ENCODE measurements around the gene FBRS. TPM values are rescaled to one million over a fixed set of nuclear protein-coding genes. Genes with fewer than 3 reads are reported as not detected.

The FBRS gene
- total and polyA plus RNA-seq, 2 of the 13 experiments (the other 11 are each of a cell fraction or from before 2014, with no cell fraction given): 13.7 to 16.2 TPM

DNA sequence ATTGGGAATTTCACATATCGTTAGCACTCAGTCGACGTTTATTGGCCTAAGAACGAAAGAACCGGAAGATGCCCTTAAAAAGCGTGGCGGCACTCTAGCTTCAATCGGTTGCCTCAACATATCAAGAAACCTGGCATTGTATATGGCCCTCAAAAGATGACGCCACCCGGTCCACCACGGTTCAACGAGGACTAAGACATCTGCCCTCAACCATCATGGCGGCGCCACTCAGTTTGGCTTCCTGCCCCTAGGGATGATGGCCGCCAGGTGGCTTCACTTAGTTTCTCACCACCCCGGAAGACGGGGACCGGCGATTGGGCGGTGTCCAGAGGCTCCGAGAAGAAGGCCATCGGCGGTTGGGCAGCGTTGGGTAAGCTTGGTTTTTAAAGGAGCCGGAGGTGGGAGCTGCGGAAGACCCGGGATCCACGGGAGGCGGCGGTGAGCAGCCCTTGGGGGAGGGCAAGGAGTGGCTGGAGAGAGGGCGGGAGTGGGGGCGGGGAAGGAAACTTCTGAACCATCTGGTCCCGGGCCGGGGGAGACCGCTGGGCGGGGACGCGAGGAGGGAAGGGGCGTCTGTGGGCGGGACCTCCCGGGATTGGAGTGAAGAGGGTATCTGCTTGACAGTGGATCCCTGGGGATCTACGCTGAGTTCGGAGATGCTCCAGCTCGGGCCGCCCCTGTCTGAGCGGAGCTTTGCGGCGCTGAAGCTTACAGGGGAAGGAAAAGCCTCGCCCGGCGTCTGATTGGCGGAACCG is 7.7 kb upstream of the FBRS start, which contains the start of gene PRR14 (continued):
- TF ChIP-seq, protein P1, sequence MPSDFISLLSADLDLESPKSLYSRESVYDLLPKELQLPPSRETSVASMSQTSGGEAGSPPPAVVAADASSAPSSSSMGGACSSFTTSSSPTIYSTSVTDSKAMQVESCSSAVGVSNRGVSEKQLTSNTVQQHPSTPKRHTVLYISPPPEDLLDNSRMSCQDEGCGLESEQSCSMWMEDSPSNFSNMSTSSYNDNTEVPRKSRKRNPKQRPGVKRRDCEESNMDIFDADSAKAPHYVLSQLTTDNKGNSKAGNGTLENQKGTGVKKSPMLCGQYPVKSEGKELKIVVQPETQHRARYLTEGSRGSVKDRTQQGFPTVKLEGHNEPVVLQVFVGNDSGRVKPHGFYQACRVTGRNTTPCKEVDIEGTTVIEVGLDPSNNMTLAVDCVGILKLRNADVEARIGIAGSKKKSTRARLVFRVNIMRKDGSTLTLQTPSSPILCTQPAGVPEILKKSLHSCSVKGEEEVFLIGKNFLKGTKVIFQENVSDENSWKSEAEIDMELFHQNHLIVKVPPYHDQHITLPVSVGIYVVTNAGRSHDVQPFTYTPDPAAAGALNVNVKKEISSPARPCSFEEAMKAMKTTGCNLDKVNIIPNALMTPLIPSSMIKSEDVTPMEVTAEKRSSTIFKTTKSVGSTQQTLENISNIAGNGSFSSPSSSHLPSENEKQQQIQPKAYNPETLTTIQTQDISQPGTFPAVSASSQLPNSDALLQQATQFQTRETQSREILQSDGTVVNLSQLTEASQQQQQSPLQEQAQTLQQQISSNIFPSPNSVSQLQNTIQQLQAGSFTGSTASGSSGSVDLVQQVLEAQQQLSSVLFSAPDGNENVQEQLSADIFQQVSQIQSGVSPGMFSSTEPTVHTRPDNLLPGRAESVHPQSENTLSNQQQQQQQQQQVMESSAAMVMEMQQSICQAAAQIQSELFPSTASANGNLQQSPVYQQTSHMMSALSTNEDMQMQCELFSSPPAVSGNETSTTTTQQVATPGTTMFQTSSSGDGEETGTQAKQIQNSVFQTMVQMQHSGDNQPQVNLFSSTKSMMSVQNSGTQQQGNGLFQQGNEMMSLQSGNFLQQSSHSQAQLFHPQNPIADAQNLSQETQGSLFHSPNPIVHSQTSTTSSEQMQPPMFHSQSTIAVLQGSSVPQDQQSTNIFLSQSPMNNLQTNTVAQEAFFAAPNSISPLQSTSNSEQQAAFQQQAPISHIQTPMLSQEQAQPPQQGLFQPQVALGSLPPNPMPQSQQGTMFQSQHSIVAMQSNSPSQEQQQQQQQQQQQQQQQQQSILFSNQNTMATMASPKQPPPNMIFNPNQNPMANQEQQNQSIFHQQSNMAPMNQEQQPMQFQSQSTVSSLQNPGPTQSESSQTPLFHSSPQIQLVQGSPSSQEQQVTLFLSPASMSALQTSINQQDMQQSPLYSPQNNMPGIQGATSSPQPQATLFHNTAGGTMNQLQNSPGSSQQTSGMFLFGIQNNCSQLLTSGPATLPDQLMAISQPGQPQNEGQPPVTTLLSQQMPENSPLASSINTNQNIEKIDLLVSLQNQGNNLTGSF (CRISPR knock-in tag; IDR thresholded peaks at IDR 0.05): no peak
- TF ChIP-seq, protein P2, sequence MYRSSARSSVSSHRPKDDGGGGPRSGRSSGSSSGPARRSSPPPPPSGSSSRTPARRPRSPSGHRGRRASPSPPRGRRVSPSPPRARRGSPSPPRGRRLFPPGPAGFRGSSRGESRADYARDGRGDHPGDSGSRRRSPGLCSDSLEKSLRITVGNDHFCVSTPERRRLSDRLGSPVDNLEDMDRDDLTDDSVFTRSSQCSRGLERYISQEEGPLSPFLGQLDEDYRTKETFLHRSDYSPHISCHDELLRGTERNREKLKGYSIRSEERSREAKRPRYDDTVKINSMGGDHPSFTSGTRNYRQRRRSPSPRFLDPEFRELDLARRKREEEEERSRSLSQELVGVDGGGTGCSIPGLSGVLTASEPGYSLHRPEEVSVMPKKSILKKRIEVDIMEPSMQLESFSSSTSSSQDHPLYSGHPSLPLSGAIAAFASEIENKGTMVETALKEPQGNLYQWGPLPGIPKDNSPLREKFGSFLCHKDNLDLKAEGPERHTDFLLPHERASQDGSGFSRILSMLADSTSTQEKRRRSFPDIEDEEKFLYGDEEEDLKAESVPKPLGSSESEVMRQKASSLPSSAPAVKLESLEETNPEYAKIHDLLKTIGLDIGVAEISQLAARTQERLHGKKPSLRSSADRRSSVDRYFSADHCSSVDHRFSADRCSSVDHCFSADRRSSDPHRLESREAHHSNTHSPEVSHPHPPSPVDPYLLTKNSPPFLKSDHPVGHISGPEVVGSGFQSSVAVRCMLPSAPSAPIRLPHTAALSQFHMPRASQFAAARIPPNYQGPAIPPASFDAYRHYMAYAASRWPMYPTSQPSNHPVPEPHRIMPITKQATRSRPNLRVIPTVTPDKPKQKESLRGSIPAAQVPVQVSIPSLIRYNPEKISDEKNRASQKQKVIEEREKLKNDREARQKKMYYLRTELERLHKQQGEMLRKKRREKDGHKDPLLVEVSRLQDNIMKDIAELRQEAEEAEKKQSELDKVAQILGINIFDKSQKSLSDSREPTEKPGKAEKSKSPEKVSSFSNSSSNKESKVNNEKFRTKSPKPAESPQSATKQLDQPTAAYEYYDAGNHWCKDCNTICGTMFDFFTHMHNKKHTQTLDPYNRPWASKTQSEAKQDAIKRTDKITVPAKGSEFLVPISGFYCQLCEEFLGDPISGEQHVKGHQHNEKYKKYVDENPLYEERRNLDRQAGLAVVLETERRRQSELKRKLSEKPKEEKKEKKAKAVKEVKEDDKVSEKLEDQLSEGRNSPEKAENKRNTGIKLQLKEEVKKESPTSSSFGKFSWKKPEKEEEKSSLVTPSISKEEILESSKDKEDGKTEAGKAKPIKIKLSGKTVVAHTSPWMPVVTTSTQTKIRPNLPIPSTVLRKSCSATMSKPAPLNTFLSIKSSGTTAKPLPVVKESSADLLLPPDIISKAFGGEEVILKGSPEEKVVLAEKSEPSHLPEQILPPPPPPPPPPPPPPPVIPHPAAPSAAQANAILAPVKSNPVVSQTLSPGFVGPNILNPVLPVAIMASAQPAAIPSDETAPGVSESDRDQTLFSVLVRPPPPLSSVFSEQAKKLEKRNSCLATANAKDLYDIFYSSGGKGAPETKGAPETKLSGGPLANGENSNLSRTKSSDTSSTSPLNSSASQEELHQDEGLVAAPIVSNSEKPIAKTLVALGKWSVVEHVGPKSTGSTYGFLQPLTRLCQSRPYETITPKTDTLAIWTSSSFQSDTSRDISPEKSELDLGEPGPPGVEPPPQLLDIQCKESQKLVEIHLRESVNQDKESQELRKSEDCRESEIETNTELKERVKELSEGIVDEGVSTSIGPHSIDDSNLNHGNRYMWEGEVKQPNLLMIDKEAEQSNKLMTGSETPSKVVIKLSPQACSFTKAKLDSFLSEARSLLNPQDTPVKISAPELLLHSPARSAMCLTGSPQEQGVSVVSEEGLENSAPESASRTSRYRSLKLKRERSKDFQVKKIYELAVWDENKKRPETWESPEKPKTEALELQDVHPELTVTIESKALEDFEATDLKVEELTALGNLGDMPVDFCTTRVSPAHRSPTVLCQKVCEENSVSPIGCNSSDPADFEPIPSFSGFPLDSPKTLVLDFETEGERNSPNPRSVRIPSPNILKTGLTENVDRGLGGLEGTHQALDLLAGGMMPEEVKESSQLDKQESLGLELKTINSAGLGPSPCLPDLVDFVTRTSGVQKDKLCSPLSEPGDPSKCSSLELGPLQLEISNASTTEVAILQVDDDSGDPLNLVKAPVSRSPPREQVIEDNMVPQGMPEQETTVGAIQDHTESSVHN (CRISPR knock-in tag; IDR thresholded peaks at IDR 0.05): no peak
- TF ChIP-seq, protein P3, sequence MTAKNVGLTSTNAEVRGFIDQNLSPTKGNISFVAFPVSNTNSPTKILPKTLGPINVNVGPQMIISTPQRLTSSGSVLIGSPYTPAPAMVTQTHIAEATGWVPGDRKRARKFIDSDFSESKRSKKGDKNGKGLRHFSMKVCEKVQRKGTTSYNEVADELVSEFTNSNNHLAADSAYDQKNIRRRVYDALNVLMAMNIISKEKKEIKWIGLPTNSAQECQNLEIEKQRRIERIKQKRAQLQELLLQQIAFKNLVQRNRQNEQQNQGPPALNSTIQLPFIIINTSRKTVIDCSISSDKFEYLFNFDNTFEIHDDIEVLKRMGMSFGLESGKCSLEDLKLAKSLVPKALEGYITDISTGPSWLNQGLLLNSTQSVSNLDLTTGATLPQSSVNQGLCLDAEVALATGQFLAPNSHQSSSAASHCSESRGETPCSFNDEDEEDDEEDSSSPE (CRISPR knock-in tag; IDR thresholded peaks at IDR 0.05): peak; percentile 57; the same call in 1 of the 2 replicates
- TF ChIP-seq, protein P4, sequence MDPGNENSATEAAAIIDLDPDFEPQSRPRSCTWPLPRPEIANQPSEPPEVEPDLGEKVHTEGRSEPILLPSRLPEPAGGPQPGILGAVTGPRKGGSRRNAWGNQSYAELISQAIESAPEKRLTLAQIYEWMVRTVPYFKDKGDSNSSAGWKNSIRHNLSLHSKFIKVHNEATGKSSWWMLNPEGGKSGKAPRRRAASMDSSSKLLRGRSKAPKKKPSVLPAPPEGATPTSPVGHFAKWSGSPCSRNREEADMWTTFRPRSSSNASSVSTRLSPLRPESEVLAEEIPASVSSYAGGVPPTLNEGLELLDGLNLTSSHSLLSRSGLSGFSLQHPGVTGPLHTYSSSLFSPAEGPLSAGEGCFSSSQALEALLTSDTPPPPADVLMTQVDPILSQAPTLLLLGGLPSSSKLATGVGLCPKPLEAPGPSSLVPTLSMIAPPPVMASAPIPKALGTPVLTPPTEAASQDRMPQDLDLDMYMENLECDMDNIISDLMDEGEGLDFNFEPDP (CRISPR knock-in tag; conservative IDR thresholded peaks at IDR 0.05): no peak
- TF ChIP-seq ZNF589 (CRISPR knock-in tag; conservative IDR thresholded peaks at IDR 0.05): no peak
- TF ChIP-seq NRL (CRISPR knock-in tag; IDR thresholded peaks at IDR 0.05; ENCODE audit: borderline replicate concordance): no peak
- TF ChIP-seq, protein P5, sequence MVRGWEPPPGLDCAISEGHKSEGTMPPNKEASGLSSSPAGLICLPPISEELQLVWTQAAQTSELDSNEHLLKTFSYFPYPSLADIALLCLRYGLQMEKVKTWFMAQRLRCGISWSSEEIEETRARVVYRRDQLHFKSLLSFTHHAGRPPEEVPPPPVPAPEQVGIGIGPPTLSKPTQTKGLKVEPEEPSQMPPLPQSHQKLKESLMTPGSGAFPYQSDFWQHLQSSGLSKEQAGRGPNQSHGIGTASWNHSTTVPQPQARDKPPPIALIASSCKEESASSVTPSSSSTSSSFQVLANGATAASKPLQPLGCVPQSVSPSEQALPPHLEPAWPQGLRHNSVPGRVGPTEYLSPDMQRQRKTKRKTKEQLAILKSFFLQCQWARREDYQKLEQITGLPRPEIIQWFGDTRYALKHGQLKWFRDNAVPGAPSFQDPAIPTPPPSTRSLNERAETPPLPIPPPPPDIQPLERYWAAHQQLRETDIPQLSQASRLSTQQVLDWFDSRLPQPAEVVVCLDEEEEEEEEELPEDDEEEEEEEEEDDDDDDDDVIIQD (CRISPR knock-in tag; IDR thresholded peaks at IDR 0.05; ENCODE audit: low read depth): 0 out of 2 replicates have a peak, but pooled peaks have one; percentile 47
- no peak for TF ChIP-seq CBX1 (IDR thresholded peaks at IDR 0.05; ENCODE audit: low read depth)
- TF ChIP-seq RFX5 (IDR thresholded peaks at IDR 0.05; ENCODE audit: low read depth, low read length): no peak
- peak; percentile 89 for TF ChIP-seq TARDBP (CRISPR knock-in tag; IDR thresholded peaks at IDR 0.05)
